Upper lobe of right lung (tissue), 1 donor: ENCODE results near the gene ZNF587. TPM values are rescaled to one million over a fixed set of nuclear protein-coding genes. Genes with fewer than 3 reads are reported as not detected.

ENCODE experiments used
- ATAC-seq: fragments of 200-7000 bp; cut with Tn5 transposase; one replicate; pipeline ENCODE4 v1.9.1; 2020; ENCODE audit warnings: mild to moderate bottlenecking, moderate library complexity
- DNase-seq: peaks from one replicate; pipeline ENCODE4 v3.0.0-alpha.2; 2020
- H3K27ac ChIP-seq: fragments of 200-600 bp; one replicate; pipeline ENCODE4 v1.8.0; 2022
- H3K27me3 ChIP-seq: fragments of 200-600 bp; one replicate; pipeline ENCODE4 v1.8.0; 2022; ENCODE audit warnings: mild to moderate bottlenecking
- H3K36me3 ChIP-seq: fragments of 200-600 bp; one replicate; pipeline ENCODE4 v1.8.0; 2022
- H3K4me1 ChIP-seq: fragments of 200-600 bp; one replicate; pipeline ENCODE4 v1.8.0; 2022
- H3K4me3 ChIP-seq: fragments of 200-600 bp; one replicate; pipeline ENCODE4 v1.8.0; 2022; ENCODE audit warnings: mild to moderate bottlenecking
- H3K9me3 ChIP-seq: fragments of 200-600 bp; one replicate; pipeline ENCODE4 v1.8.0; 2022
- CTCF ChIP-seq: fragments of 200-600 bp; IDR thresholded peaks from one replicate; pipeline ENCODE4 v1.8.0; 2022; ENCODE audit warnings: antibody characterized with exemption
- intact Hi-C: fragments of 100-400 bp; cut with DNase I; formaldehyde crosslinking; loops from one replicate; pipeline ENCODE4 v1.11.0; 2022
- total RNA-seq: library from RNA; stranded (reverse); fragmentation: NEBNext Ultra II Directional; extraction: Animal tissue kit (Norgen Biotek cat#: 25700); gene quantifications from one replicate; pipeline ENCODE4 v1.2.1, GENCODE V29; 2021
- donor health status: DM: no; HTN: yes; CAD: no; lungs with severe emphysema.

Gene ZNF587
- total RNA-seq, 1 donor from 2014 or later: 27.3 TPM

- H3K9me3 ChIP-seq: no peaks in the 10 kb centered on the region
- ATAC-seq: no peak
- H3K36me3 ChIP-seq: peaks cover 15% of the 10 kb centered on the region
- TF ChIP-seq CTCF: no peak
- DNase-seq: no peak
- peaks cover 13% of the 10 kb centered on the region for H3K4me1 ChIP-seq
- intact Hi-C loops: no loop called here
- H3K4me3 ChIP-seq: no peak overlapping the region
- H3K27ac ChIP-seq: no peak overlapping the region
- no peaks in the 10 kb centered on the region for H3K27me3 ChIP-seq
These were observed 64.9 kb downstream of the ZNF587 start for GRCh38 chr19:57914531-57914930.

Other genes starting within 250 kb of the ZNF587 start
- 2.9 TPM for gene ZNF530, start 250.0 kb upstream of the ZNF587 start, total RNA-seq
- 18.9 TPM for gene ZNF134, start 235.6 kb upstream of the ZNF587 start, total RNA-seq
- 13.3 TPM for gene ZNF211, start 216.7 kb upstream of the ZNF587 start, total RNA-seq
- gene ZSCAN4, start 180.9 kb upstream of the ZNF587 start, total RNA-seq: not detected
- gene ZNF551, start 167.9 kb upstream of the ZNF587 start, total RNA-seq: 5.5 TPM
- gene ZNF154, start 140.7 kb upstream of the ZNF587 start, total RNA-seq: 4.5 TPM
- gene ZNF671, start 122.2 kb upstream of the ZNF587 start, total RNA-seq: 7.1 TPM
- gene ZNF776, start 103.0 kb upstream of the ZNF587 start, total RNA-seq: 15.1 TPM
- 18.5 TPM for gene ZNF586, start 80.2 kb upstream of the ZNF587 start, total RNA-seq
- 10.9 TPM for gene ZNF552, start 34.9 kb upstream of the ZNF587 start, total RNA-seq
- gene ZNF587B, start 19.6 kb upstream of the ZNF587 start, total RNA-seq: 12.2 TPM
- 12.3 TPM for gene ZNF814, start 39.2 kb downstream of the ZNF587 start, total RNA-seq
- 17.7 TPM for gene ZNF417, start 66.7 kb downstream of the ZNF587 start, total RNA-seq
- 5.0 TPM for gene ZNF418, start 85.5 kb downstream of the ZNF587 start, total RNA-seq
- 5.8 TPM for gene ZNF256, start 97.8 kb downstream of the ZNF587 start, total RNA-seq
- gene C19orf18, start 124.7 kb downstream of the ZNF587 start, total RNA-seq: 0.90 TPM
- gene ZNF606, start 153.0 kb downstream of the ZNF587 start, total RNA-seq: 15.4 TPM
- not detected for gene ZSCAN1, start 184.2 kb downstream of the ZNF587 start, total RNA-seq
- gene ZNF135, start 209.4 kb downstream of the ZNF587 start, total RNA-seq: 4.1 TPM
- gene ZSCAN18, start 248.4 kb downstream of the ZNF587 start, total RNA-seq: 47.3 TPM